Prostate gland (tissue), 2 donors: ENCODE results near the gene KYAT1.

Experiments used
- POLR2A ChIP-seq: fragments of 450-650 bp; IDR thresholded peaks from one replicate; pipeline ENCODE4 v1.6.1; 2016; ENCODE audit warnings: antibody characterized with exemption, mild to moderate bottlenecking
- TF ChIP-seq, protein P1 (sequence below), 4 experiments: fragments of 200-600 bp in 2 of 4; fragments of 450-650 bp in 2 of 4; sonication (generic) in 2 of 4; IDR thresholded peaks; 1 replicate in 3 of 4; 2 replicates in 1 of 4; pipeline ENCODE4 v1.5.1; 2016 to 2019; ENCODE audit warnings: antibody characterized with exemption in 4 of 4, mild to moderate bottlenecking in 2 of 4, moderate library complexity in 2 of 4

DNA sequence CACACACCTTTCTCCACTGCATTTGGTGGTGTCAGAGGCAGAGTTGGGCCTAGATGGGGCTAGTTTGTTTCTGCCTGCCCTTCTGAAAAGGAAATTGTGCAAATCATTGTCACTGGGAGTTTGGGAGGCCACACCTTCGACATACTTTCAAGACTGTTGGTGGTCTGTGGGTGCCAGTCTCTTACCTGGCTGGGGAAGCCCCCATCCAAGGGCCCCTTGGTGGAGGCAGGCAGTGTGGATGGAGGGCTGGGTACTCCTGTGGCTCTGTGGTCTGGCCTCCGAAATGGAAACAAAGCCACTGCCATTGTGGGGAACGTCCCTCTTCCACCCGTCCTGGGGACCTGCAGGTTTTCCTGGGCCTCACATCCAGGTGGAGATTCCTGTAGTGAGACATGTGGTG, 28.1 kb upstream of the KYAT1 start:
- TF ChIP-seq, protein P1, sequence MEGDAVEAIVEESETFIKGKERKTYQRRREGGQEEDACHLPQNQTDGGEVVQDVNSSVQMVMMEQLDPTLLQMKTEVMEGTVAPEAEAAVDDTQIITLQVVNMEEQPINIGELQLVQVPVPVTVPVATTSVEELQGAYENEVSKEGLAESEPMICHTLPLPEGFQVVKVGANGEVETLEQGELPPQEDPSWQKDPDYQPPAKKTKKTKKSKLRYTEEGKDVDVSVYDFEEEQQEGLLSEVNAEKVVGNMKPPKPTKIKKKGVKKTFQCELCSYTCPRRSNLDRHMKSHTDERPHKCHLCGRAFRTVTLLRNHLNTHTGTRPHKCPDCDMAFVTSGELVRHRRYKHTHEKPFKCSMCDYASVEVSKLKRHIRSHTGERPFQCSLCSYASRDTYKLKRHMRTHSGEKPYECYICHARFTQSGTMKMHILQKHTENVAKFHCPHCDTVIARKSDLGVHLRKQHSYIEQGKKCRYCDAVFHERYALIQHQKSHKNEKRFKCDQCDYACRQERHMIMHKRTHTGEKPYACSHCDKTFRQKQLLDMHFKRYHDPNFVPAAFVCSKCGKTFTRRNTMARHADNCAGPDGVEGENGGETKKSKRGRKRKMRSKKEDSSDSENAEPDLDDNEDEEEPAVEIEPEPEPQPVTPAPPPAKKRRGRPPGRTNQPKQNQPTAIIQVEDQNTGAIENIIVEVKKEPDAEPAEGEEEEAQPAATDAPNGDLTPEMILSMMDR (IDR thresholded peaks at IDR 0.05): no peak
- no peak for TF ChIP-seq POLR2A
